ENCODE data around the gene MYZAP.
A peak's percentile ranks its signal among the peaks of the same experiment; 100 is the strongest.

Gene MYZAP

DNA sequence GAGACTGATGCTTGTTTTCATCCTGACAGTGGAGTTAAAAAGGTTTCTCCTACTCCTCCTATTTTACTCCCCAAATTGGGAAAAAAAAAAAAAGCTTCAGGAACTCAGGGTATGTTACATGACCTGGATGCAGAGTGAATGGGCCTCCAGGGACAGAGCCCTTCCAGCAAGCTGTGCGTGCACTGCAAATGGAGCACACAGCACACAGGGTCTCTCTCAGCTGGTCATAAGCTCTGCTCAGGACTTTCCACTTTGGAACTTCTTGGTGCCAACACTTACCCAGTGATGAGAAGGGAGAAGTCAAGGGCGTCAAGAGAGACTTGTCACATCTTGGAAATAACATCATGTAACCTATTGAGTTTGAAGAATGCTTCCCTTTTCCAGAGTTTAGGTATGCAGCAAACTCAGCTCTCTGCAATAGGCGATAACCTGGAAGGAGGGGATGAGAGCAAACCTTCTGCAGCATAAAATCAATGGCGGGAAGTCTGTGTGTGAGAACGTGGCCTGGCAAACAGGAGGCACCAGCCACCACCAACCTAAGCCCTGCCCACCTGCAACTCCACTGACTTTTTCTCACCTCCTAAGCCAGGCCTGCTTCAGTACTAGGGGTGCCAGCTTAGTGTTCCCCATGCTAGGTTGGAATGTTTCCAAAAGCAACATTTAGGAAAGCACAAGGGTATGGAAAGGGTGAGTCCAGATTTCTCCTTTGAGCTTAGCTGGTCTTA lies 39.8 kb downstream of the MYZAP start:
- Histone ChIP-seq H3K4me1 (no peaks in the 10 kb centered on the region), H3K9me3 (no peaks in the 10 kb centered on the region), H3K4me3 (no peak overlapping the region), H3K27me3 (ENCODE audit: low read depth) (no peaks in the 10 kb centered on the region), H3K36me3 (replicated peaks) (no peaks in the 10 kb centered on the region)
- in situ Hi-C loops (cut with MboI; ENCODE audit: low sequenced_read_pairs): no loop called here
- no peak for DNase-seq (ENCODE audit: low spot score in 2 of 2)

DNA sequence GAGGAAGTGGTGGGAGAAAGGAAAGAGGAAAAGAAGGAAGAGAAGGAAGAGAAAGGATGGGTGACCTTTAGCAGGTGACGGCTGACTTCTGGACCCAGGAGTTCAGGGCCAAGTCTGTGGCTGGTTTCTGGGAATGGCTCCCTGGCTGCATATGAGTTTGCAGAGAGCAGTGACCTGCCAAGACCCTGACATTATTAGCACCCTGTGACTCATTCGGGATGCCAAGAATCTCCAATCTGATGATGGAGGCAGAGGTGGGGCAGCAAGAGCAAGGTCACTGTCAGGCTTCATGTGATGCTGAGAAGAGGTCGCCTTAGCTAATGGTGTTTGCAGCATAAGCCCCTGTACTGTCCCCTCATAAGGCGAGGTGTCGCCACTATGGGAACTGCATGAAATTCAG lies 42.6 kb downstream of the MYZAP start:
- no peak for DNase-seq (ENCODE audit: low spot score in 2 of 2)
- Histone ChIP-seq H3K4me1 (no peaks in the 10 kb centered on the region), H3K36me3 (replicated peaks) (no peaks in the 10 kb centered on the region), H3K9me3 (no peaks in the 10 kb centered on the region), H3K4me3 (no peak overlapping the region), H3K27me3 (ENCODE audit: low read depth) (no peaks in the 10 kb centered on the region)
- in situ Hi-C loops (cut with MboI; ENCODE audit: low sequenced_read_pairs): no loop called here

DNA sequence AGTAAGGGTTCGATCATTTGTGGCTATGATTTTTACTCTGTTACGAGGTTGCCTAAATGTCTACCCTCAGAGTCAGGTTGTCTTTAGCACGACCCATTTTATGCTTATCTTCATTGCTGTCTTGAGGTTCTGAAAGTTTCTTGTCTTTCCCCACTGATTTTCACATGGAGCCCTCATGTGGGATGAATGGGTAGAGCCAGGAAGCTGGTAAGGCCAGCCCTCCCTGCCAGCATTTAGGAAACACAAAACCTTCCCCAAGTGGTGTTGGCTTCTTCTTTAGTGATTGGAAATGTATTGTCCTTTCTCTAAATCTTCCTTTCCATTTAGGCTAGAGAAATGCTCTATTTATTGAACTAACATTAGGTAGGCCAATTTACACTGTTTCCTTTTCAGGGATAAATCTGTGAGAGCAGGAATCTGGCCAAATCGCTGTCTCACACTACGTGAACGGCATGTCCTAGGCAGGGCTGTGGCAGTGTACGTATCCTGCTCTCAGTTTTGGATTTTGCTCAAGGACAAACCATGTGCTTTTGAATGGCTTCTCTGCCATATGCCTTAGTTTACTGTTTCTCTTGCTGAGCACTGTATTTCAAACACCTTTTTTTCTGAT lies 43.7 kb downstream of the MYZAP start:
- in situ Hi-C loops (cut with MboI; ENCODE audit: low sequenced_read_pairs): no loop called here
- H3K9me3 ChIP-seq: no peaks in the 10 kb centered on the region
- no peaks in the 10 kb centered on the region for H3K36me3 ChIP-seq (replicated peaks)
- H3K4me3 ChIP-seq: no peak overlapping the region
- no peaks in the 10 kb centered on the region for H3K4me1 ChIP-seq
- H3K27me3 ChIP-seq (ENCODE audit: low read depth): no peaks in the 10 kb centered on the region
- no peak for DNase-seq (ENCODE audit: low spot score in 2 of 2)

DNA sequence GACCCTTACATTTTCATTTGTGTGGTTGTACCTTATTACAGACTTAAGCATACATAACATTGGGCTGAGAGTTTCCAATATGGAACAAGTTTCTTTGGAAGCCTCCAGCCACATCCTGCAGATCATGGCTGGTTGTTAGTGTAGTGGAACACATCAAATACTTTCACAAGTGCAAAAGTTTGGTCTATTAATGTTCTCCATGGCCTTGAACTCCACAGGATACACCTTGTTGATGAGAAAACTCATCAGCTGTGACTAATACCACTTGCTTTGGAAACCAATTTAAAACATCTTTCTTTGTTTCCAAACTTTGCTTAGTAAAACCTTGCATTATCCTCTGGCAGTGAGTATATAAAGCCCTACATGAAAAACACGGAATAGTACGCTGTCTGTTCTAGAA lies 46.1 kb downstream of the MYZAP start:
- no peak overlapping the region for H3K4me3 ChIP-seq
- no peaks in the 10 kb centered on the region for H3K4me1 ChIP-seq
- H3K27me3 ChIP-seq (ENCODE audit: low read depth): no peaks in the 10 kb centered on the region
- in situ Hi-C loops (cut with MboI; ENCODE audit: low sequenced_read_pairs): no loop called here
- H3K36me3 ChIP-seq (replicated peaks): no peaks in the 10 kb centered on the region
- DNase-seq (ENCODE audit: low spot score in 2 of 2): no peak
- no peaks in the 10 kb centered on the region for H3K9me3 ChIP-seq

GRCh38 chr15:57639306-57639705 lies 47.6 kb downstream of the MYZAP start:
- DNase-seq (ENCODE audit: low spot score in 2 of 2): no peak
- Histone ChIP-seq H3K4me3 (no peak overlapping the region), H3K4me1 (no peaks in the 10 kb centered on the region), H3K27me3 (ENCODE audit: low read depth) (no peaks in the 10 kb centered on the region), H3K9me3 (no peaks in the 10 kb centered on the region), H3K36me3 (replicated peaks) (no peaks in the 10 kb centered on the region)
- in situ Hi-C loops (cut with MboI; ENCODE audit: low sequenced_read_pairs): no loop called here

- Histone ChIP-seq H3K4me1 (no peaks in the 10 kb centered on the region), H3K4me3 (no peak overlapping the region), H3K36me3 (replicated peaks) (no peaks in the 10 kb centered on the region), H3K9me3 (no peaks in the 10 kb centered on the region), H3K27me3 (ENCODE audit: low read depth) (peaks cover 4% of the 10 kb centered on the region; the same call in 1 of the 2 replicates)
- DNase-seq (ENCODE audit: low spot score in 2 of 2): peak; percentile 50 to 55
- in situ Hi-C loops (cut with MboI; ENCODE audit: low sequenced_read_pairs): no loop called here
These were observed 49.4 kb downstream of the MYZAP start for GRCh38 chr15:57640930-57641682.

- no peak for DNase-seq (ENCODE audit: low spot score in 2 of 2)
- H3K27me3 ChIP-seq (ENCODE audit: low read depth): peaks cover 4% of the 10 kb centered on the region; the same call in 1 of the 2 replicates
- no peaks in the 10 kb centered on the region for H3K4me1 ChIP-seq
- H3K36me3 ChIP-seq (replicated peaks): no peaks in the 10 kb centered on the region
- in situ Hi-C loops (cut with MboI; ENCODE audit: low sequenced_read_pairs): no loop called here
- H3K4me3 ChIP-seq: no peak overlapping the region
- H3K9me3 ChIP-seq: no peaks in the 10 kb centered on the region
These were observed 52.1 kb downstream of the MYZAP start for GRCh38 chr15:57643826-57644225.

GRCh38 chr15:57646087-57646486 lies 54.4 kb downstream of the MYZAP start:
- in situ Hi-C loops (cut with MboI; ENCODE audit: low sequenced_read_pairs): no loop called here

GRCh38 chr15:57647071-57647790 lies 55.5 kb downstream of the MYZAP start:
- Histone ChIP-seq H3K27me3 (ENCODE audit: low read depth) (peaks cover 6% of the 10 kb centered on the region; the same call in 1 of the 2 replicates), H3K4me3 (no peak overlapping the region), H3K36me3 (replicated peaks) (no peaks in the 10 kb centered on the region), H3K4me1 (no peaks in the 10 kb centered on the region), H3K9me3 (no peaks in the 10 kb centered on the region)
- in situ Hi-C loops (cut with MboI; ENCODE audit: low sequenced_read_pairs): no loop called here
- no peak for DNase-seq (ENCODE audit: low spot score in 2 of 2)

More at GRCh38 chr15:57646087-57646486, 54.4 kb downstream of the MYZAP start:
- no peaks in the 10 kb centered on the region for H3K36me3 ChIP-seq (replicated peaks)
- H3K4me3 ChIP-seq: no peak overlapping the region
- no peaks in the 10 kb centered on the region for H3K4me1 ChIP-seq
- peaks cover 6% of the 10 kb centered on the region; the same call in 1 of the 2 replicates for H3K27me3 ChIP-seq (ENCODE audit: low read depth)
- DNase-seq (ENCODE audit: low spot score in 2 of 2): no peak
- H3K9me3 ChIP-seq: no peaks in the 10 kb centered on the region

GRCh38 chr15:57647791-57648130 lies 56.1 kb downstream of the MYZAP start:
- Histone ChIP-seq H3K4me1 (no peaks in the 10 kb centered on the region), H3K27me3 (ENCODE audit: low read depth) (peaks cover 6% of the 10 kb centered on the region; the same call in 1 of the 2 replicates), H3K36me3 (replicated peaks) (no peaks in the 10 kb centered on the region), H3K9me3 (no peaks in the 10 kb centered on the region), H3K4me3 (no peak overlapping the region)
- in situ Hi-C loops (cut with MboI; ENCODE audit: low sequenced_read_pairs): no loop called here
- DNase-seq (ENCODE audit: low spot score in 2 of 2): no peak

- Histone ChIP-seq H3K27me3 (ENCODE audit: low read depth) (peaks cover 6% of the 10 kb centered on the region; the same call in 1 of the 2 replicates), H3K36me3 (replicated peaks) (no peaks in the 10 kb centered on the region), H3K4me3 (no peak overlapping the region), H3K9me3 (no peaks in the 10 kb centered on the region; the same call in 1 of the 2 replicates), H3K4me1 (no peaks in the 10 kb centered on the region)
- in situ Hi-C loops (cut with MboI; ENCODE audit: low sequenced_read_pairs): no loop called here
- no peak for DNase-seq (ENCODE audit: low spot score in 2 of 2)
These were observed 57.4 kb downstream of the MYZAP start for GRCh38 chr15:57649138-57649537.

- H3K27me3 ChIP-seq (ENCODE audit: low read depth): peaks cover 9% of the 10 kb centered on the region
- H3K4me3 ChIP-seq: no peak overlapping the region
- no peak for DNase-seq (ENCODE audit: low spot score in 2 of 2)
- in situ Hi-C loops (cut with MboI; ENCODE audit: low sequenced_read_pairs): no loop called here
- H3K9me3 ChIP-seq: no peaks in the 10 kb centered on the region; the same call in 1 of the 2 replicates
- H3K36me3 ChIP-seq (replicated peaks): no peaks in the 10 kb centered on the region
- H3K4me1 ChIP-seq: no peaks in the 10 kb centered on the region
These were observed 59.7 kb downstream of the MYZAP start for GRCh38 chr15:57651445-57651844.

DNA sequence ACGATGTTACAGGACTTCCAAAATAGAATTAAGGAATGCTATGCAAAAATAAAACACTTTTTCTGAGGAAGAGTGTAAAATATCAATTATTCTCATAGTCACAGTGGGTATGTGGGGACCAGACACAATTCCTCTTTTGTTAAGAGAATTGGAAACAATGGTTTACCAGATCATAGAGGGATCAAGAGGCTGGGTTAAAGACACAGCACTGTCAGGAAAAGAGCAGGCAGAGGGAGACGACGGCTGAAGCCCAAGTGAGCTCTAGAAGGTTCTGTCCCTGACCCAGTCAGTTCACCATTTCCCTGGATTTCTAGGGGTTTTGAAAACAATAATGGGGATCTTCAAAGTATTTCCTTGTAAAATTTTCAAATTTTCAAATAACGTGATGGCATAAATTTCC lies 60.8 kb downstream of the MYZAP start:
- no peaks in the 10 kb centered on the region; the same call in 1 of the 2 replicates for H3K9me3 ChIP-seq
- in situ Hi-C loops (cut with MboI; ENCODE audit: low sequenced_read_pairs): no loop called here
- H3K4me3 ChIP-seq: no peak overlapping the region
- peaks cover 19% of the 10 kb centered on the region for H3K27me3 ChIP-seq (ENCODE audit: low read depth)
- no peaks in the 10 kb centered on the region for H3K4me1 ChIP-seq
- H3K36me3 ChIP-seq (replicated peaks): no peaks in the 10 kb centered on the region
- no peak for DNase-seq (ENCODE audit: low spot score in 2 of 2)

Measured in HAP-1 (cell line).